ENCODE measurements around the gene DYDC1. TPM values are rescaled to one million over a fixed set of nuclear protein-coding genes. Genes with fewer than 3 reads are reported as not detected.

DYDC1 gene
- total RNA-seq, 1 donor from 2014 or later = not detected

Other genes with a start within 250 kb of the DYDC1 start
- gene PLAC9, start 224.0 kb downstream of the DYDC1 start, total RNA-seq = 8.5 TPM
- 247 TPM for gene ANXA11, start 151.2 kb downstream of the DYDC1 start, total RNA-seq
- gene MAT1A, start 67.1 kb downstream of the DYDC1 start, total RNA-seq = 0.98 TPM
- 0.35 TPM for gene DYDC2, start within 50 bp of the DYDC1 start, total RNA-seq
- gene PRXL2A, start 51.8 kb upstream of the DYDC1 start, total RNA-seq = 63.6 TPM
- gene TSPAN14, start 97.6 kb upstream of the DYDC1 start, total RNA-seq = 124 TPM
- gene SH2D4B, start 181.1 kb upstream of the DYDC1 start, total RNA-seq = not detected

Data from mucosa of gallbladder (tissue), 1 donor.